OCI-LY3 (cell line): Measurements from ENCODE around the gene TRABD2B.

ENCODE experiments used
- H2AFZ ChIP-seq: fragments of 200-600, 300-600 bp; shearing (Covaris generic); 2 replicates; pipeline ENCODE4 v1.6.0; 2014; ENCODE audit warnings: antibody characterized with exemption, low read depth, low read length
- H3K27ac ChIP-seq: fragments of 200-600, 300-600 bp; sonication (generic); 2 replicates; pipeline ENCODE4 v1.5.1; 2014; ENCODE audit warnings: mild to moderate bottlenecking, low read length, moderate library complexity, mixed read lengths
- H3K27me3 ChIP-seq: fragments of 200-600, 300-600 bp; sonication (generic); 2 replicates; pipeline ENCODE4 v1.6.1; 2014; ENCODE audit warnings: low read depth, low read length, mixed read lengths
- H3K36me3 ChIP-seq: fragments of 200-600, 300-600 bp; sonication (generic); replicated peaks from 2 replicates; pipeline ENCODE3; 2014; ENCODE audit warnings: low read depth, low read length, mixed read lengths
- H3K4me1 ChIP-seq: fragments of 300-600, 200-600 bp; sonication (generic); 2 replicates; pipeline ENCODE4 v1.6.1; 2014; ENCODE audit warnings: low read length, mixed read lengths
- H3K4me2 ChIP-seq: fragments of 200-600, 300-600 bp; sonication (generic); 2 replicates; pipeline ENCODE4 v1.6.1; 2014; ENCODE audit warnings: low read length, mixed read lengths
- H3K4me3 ChIP-seq: fragments of 300-600, 200-600 bp; sonication (generic); 2 replicates; pipeline ENCODE4 v1.5.1; 2014; ENCODE audit warnings: antibody characterized with exemption, mild to moderate bottlenecking, low read length, moderate library complexity
- H3K79me2 ChIP-seq: fragments of 300-600, 200-600 bp; shearing (Covaris generic); 2 replicates; pipeline ENCODE4 v1.6.1; 2014; ENCODE audit warnings: mild to moderate bottlenecking, low read length, mixed read lengths
- H3K9ac ChIP-seq: fragments of 300-600, 200-600 bp; shearing (Covaris generic); 2 replicates; pipeline ENCODE4 v1.6.0; 2014; ENCODE audit warnings: mild to moderate bottlenecking, low read length, moderate library complexity
- H3K9me3 ChIP-seq: fragments of 200-600, 300-600 bp; shearing (Covaris generic); 2 replicates; pipeline ENCODE4 v1.6.1; 2014; ENCODE audit warnings: low read length, mixed read lengths; ENCODE audit not compliant: insufficient read depth
- H4K20me1 ChIP-seq: fragments of 200-600, 300-600 bp; sonication (generic); 2 replicates; pipeline ENCODE4 v1.6.1; 2016; ENCODE audit warnings: low read length, mixed read lengths; ENCODE audit not compliant: insufficient read depth
- CTCF ChIP-seq: fragments of 200-600, 300-600 bp; sonication (generic); IDR thresholded peaks from 2 replicates; pipeline ENCODE4 v1.5.1; 2014; ENCODE audit warnings: antibody characterized with exemption, low read length, low read depth
- EZH2phosphoT487 ChIP-seq: fragments of 200-600 bp; shearing (Covaris generic); IDR thresholded peaks from 2 replicates; pipeline ENCODE4 v1.6.1; 2018; ENCODE audit warnings: antibody characterized with exemption, mixed run types, low read depth

Gene TRABD2B

GRCh38 chr1:47888294-47888629 is 108.9 kb downstream of the TRABD2B start:
- H3K27ac ChIP-seq = no peak overlapping the region
- H3K4me1 ChIP-seq = no peaks in the 10 kb centered on the region

DNA sequence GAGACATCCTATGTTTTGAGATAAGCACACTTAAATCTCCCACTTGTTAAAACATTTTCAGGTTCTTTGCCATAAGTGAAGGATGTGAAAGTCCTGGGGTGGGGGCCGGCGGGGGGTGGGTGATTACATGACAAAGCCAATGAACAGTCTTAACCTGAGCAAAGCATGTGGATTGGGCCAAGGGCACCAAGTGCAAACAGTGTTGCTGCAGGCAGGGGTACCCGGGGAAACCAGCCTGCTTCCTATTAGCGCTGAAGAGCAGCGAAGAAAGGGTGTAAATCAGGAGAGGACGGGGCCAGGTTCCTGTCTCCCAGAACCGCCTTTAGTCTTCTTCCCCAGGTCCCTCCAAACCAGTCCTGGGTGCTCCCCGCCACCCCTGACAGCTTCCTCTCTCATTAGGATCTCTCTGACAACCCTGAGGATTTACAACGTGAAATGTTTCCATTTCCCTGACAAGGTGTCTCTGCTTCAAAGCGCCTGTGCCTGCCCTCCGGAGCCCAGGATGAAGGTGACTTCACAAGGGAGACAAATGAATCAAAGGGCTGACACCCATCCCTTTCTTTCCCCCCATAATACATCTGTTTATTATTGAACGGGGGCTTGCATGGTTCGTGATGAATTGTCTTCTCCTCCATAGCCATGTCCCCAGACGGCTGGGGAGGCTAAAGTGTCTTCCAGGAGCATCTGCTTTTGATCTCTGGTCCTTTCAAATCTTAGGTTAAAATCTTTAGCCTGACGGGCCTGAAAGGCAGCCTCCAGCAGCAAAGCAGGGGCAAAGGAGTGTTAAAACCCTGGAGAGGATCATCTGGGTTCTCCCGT is 109.5 kb downstream of the TRABD2B start:
- Histone ChIP-seq H3K4me1 (no peaks in the 10 kb centered on the region), H2AFZ (no peak overlapping the region), H3K9me3 (no peaks in the 10 kb centered on the region), H3K27me3 (peaks cover 3% of the 10 kb centered on the region; the same call in 1 of the 2 replicates), H3K36me3 (no peaks in the 10 kb centered on the region), H3K79me2 (no peaks in the 10 kb centered on the region), H3K27ac (no peak overlapping the region), H4K20me1 (no peaks in the 10 kb centered on the region), H3K4me3 (no peak overlapping the region), H3K4me2 (no peak overlapping the region), H3K9ac (no peak overlapping the region)
- TF ChIP-seq CTCF (no peak), EZH2phosphoT487 (no peak)

More at GRCh38 chr1:47888294-47888629, 108.9 kb downstream of the TRABD2B start:
- Histone ChIP-seq H4K20me1 (no peaks in the 10 kb centered on the region), H3K4me3 (no peak overlapping the region), H3K36me3 (no peaks in the 10 kb centered on the region), H3K9ac (no peak overlapping the region), H3K4me2 (no peak overlapping the region), H3K27me3 (peaks cover 5% of the 10 kb centered on the region; the same call in 1 of the 2 replicates), H3K79me2 (no peaks in the 10 kb centered on the region), H2AFZ (no peak overlapping the region), H3K9me3 (no peaks in the 10 kb centered on the region)
- TF ChIP-seq EZH2phosphoT487 (no peak), CTCF (no peak)

- TF ChIP-seq CTCF (no peak), EZH2phosphoT487 (no peak)
- Histone ChIP-seq H4K20me1 (no peaks in the 10 kb centered on the region), H3K27me3 (no peaks in the 10 kb centered on the region), H3K36me3 (no peaks in the 10 kb centered on the region), H3K4me2 (no peak overlapping the region), H2AFZ (no peak overlapping the region), H3K9me3 (no peaks in the 10 kb centered on the region), H3K4me1 (no peaks in the 10 kb centered on the region), H3K9ac (no peak overlapping the region), H3K4me3 (no peak overlapping the region), H3K79me2 (no peaks in the 10 kb centered on the region), H3K27ac (no peak overlapping the region)
Observed at GRCh38 chr1:47887060-47887459, 110.1 kb downstream of the TRABD2B start.

DNA sequence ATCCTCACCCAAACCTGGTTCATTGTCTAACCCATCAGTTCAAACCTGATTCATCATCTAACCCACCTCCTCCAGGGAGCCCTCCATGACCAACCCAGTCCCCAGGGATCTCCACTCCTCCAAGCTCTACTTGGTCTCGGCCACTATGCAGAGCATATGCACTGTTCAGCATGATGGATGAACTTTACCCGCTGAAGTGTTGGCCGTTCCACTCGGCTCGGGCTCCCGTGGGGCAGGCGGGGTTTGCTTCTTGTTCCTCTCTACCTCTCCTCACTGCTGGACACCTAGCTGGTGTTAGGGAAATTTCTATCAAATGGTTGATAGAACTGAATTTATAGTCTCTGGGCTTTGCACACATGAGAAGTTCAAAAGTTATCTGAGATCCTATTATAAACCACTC is 111.0 kb downstream of the TRABD2B start:
- Histone ChIP-seq H2AFZ (no peak overlapping the region), H3K9ac (no peak overlapping the region), H3K4me3 (no peak overlapping the region), H3K9me3 (no peaks in the 10 kb centered on the region), H3K4me2 (no peak overlapping the region), H3K27me3 (no peaks in the 10 kb centered on the region), H3K36me3 (no peaks in the 10 kb centered on the region), H4K20me1 (no peaks in the 10 kb centered on the region), H3K79me2 (no peaks in the 10 kb centered on the region), H3K27ac (no peak overlapping the region), H3K4me1 (no peaks in the 10 kb centered on the region)
- TF ChIP-seq CTCF = no peak
- TF ChIP-seq EZH2phosphoT487 = no peak
